H1 (cell line): Measurements from ENCODE around the gene TRIM67. TPM values are rescaled to one million over a fixed set of nuclear protein-coding genes. Genes with fewer than 3 reads are reported as not detected.

Experiments used
- CEBPB ChIP-seq: IDR thresholded peaks from 2 replicates; pipeline ENCODE4 v1.6.1; 2012; ENCODE audit warnings: low read depth, low read length
- CHD1 ChIP-seq: IDR thresholded peaks from 2 replicates; pipeline ENCODE4 v1.6.1; 2012; ENCODE audit warnings: low read depth, low read length, improper control_type of control experiment
- GTF2F1 ChIP-seq: IDR thresholded peaks from 2 replicates; pipeline ENCODE4 v1.6.1; 2012; ENCODE audit warnings: low read depth, low read length, improper control_type of control experiment, borderline replicate concordance
- HDAC6 ChIP-seq: IDR thresholded peaks from one replicate; pipeline ENCODE4 v1.7.1; 2012; ENCODE audit warnings: low read depth, mild to moderate bottlenecking, inconsistent platforms, low read length, moderate library complexity
- SIRT6 ChIP-seq: IDR thresholded peaks from one replicate; pipeline ENCODE4 v1.7.1; 2012; ENCODE audit warnings: low read length, inconsistent platforms
- polyA plus RNA-seq, 7 experiments: library from polyadenylated mRNA; depleted of rRNA in 3 of 7; stranded (reverse) in 5 of 7; unstranded in 2 of 7; fragments of >200 nt in 5 of 7; fragments of 200-250 nt in 2 of 7; gene quantifications; 1 replicate in 5 of 7; 2 replicates in 1 of 7; 4 replicates in 1 of 7; pipeline versions ENCODE4 v1.2.1 to v1.2.3, GENCODE V29; 2011 to 2013; ENCODE audit warnings: missing spikeins in 2 of 7, mixed read lengths in 2 of 7
- total RNA-seq: library from RNA; stranded (reverse); fragmentation: NEBNext Ultra II Directional; extraction: Animal tissue kit (Norgen Biotek cat#: 25700); gene quantifications from 2 replicates; pipeline ENCODE4 v1.2.1, GENCODE V29; 2021

Gene TRIM67
- total and polyA plus RNA-seq, 2 of the 8 experiments (the other 6 are each of a cell fraction or from before 2014, with no cell fraction given), result under 0.01 TPM; not detected in 1

GRCh38 chr1:231193710-231194340, 32.0 kb downstream of the TRIM67 start (continued):
- TF ChIP-seq HDAC6, result no peak
- no peak for TF ChIP-seq CEBPB
- no peak for TF ChIP-seq SIRT6
- no peak for TF ChIP-seq CHD1
- no peak for TF ChIP-seq GTF2F1
